Measurements from ENCODE around the gene AHCYL1.

- TF ChIP-seq EZH2 (IDR thresholded peaks at IDR 0.05; ENCODE audit: borderline replicate concordance), result no peak
- peak; percentile 86 for TF ChIP-seq CTCF (IDR thresholded peaks at IDR 0.05; ENCODE audit: poor library complexity)
- TF ChIP-seq EZH2phosphoT487 (IDR thresholded peaks at IDR 0.05; ENCODE audit: low read depth, severe bottlenecking, unreplicated experiment), result no peak
These were observed 69.2 kb downstream of the AHCYL1 start for GRCh38 chr1:110053552-110054428.

All from hepatocyte (in vitro differentiated cells).